AG10803 (cell line): Measurements from ENCODE around the gene OTOF.

Experiments used
- DNase-seq: peaks from one replicate; pipeline ENCODE4 v3.0.0; 2010; ENCODE audit warnings: low read depth
- H3K4me3 ChIP-seq: 2 replicates; pipeline ENCODE4 v1.5.1; 2011; ENCODE audit warnings: mild to moderate bottlenecking, low read length, control low read depth
- TF ChIP-seq, protein P1 (sequence below): conservative IDR thresholded peaks from 2 replicates; pipeline ENCODE4 v1.5.1; 2011; ENCODE audit warnings: mild to moderate bottlenecking, low read length, control low read depth, inconsistent platforms

Gene OTOF

GRCh38 chr2:26450031-26450635, 27.8 kb downstream of the OTOF start:
- TF ChIP-seq, protein P1, sequence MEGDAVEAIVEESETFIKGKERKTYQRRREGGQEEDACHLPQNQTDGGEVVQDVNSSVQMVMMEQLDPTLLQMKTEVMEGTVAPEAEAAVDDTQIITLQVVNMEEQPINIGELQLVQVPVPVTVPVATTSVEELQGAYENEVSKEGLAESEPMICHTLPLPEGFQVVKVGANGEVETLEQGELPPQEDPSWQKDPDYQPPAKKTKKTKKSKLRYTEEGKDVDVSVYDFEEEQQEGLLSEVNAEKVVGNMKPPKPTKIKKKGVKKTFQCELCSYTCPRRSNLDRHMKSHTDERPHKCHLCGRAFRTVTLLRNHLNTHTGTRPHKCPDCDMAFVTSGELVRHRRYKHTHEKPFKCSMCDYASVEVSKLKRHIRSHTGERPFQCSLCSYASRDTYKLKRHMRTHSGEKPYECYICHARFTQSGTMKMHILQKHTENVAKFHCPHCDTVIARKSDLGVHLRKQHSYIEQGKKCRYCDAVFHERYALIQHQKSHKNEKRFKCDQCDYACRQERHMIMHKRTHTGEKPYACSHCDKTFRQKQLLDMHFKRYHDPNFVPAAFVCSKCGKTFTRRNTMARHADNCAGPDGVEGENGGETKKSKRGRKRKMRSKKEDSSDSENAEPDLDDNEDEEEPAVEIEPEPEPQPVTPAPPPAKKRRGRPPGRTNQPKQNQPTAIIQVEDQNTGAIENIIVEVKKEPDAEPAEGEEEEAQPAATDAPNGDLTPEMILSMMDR: no peak
- DNase-seq: no peak
- H3K4me3 ChIP-seq: no peak overlapping the region

DNA sequence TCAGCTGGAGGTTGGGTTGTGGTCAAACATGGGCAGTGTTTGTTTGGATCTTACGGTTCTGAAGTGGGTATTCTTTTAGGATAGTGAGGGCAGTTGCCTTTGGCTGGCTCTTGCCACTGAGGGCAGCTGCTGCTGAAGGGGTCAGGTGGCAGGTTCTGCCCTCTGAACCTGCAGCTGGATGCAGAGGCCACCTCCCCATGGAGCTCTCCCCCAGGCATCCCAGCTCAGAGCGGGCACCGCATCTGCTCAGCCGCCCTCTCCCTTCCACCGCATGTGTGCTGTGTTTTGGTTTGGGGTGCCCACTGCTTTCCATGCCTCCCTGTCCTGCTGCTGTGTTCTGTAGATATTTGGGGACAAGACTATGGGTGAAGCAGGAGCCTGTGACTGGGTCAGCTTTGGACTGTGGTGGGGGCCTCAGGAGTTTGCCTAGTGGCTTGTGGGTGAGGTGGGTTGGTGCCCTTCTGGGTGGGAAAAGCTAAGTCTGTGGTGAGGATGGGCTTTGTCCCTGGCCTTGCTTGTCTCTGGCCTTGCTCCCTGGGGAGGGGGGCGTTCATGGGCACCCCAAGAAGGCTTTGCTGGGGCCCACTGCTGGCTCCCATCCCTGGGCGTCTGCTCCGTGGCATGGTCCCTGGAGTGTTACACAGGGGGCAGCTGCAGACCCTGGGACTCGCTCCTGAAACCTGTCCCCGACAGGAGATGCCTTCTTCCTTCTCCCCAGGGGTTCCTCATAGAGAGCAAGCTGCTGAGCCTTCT, 28.5 kb downstream of the OTOF start:
- H3K4me3 ChIP-seq: no peak overlapping the region
- TF ChIP-seq, protein P1: no peak
- no peak for DNase-seq

DNA sequence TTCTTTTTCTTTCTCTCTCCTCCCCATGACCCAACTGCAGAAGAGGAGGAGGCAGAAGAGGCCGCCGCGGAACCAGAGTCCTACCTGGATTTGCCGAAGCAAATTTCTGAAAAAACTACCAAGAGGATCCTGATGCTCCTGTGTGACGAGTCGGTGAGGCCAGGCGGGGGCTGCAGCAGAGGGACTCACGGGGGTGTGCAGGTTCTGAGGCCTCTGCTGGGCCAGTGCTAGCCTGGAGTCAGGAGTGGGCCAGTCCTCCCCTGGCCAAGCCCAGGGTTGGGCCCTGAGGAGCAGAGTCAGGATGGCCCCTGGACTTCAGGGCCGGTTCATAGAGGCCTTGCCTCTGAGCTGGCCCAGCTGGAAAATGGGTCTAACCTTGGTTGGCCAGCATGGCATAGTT, 29.3 kb downstream of the OTOF start:
- no peak overlapping the region for H3K4me3 ChIP-seq
- no peak for DNase-seq
- TF ChIP-seq, protein P1: no peak

GRCh38 chr2:26444236-26444635, 33.7 kb downstream of the OTOF start:
- no peak for DNase-seq
- TF ChIP-seq, protein P1: no peak
- no peak overlapping the region for H3K4me3 ChIP-seq

GRCh38 chr2:26442707-26443106, 35.2 kb downstream of the OTOF start:
- TF ChIP-seq, protein P1: no peak
- no peak overlapping the region for H3K4me3 ChIP-seq
- no peak for DNase-seq

DNA sequence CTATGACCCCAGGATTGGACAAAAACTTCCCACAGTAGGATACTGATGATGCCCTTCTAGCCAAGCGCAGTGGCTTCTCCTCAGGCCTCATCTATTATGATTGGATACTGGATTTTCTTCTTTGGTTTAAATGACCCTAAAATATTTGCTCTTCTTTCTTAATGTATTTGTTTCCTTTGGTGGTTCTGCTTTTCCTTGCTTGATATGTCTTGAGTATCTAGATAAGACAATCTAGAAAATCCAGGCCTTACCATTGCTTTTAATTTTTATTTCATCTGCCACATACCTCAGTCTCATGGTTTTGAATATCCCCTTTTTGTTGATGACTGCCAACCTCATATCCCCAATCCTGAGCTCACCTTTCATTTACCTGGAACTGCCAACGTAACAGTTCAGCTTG, 35.6 kb downstream of the OTOF start:
- TF ChIP-seq, protein P1: no peak

GRCh38 chr2:26438926-26439325, 39.0 kb downstream of the OTOF start:
- TF ChIP-seq, protein P1: no peak
- DNase-seq: peak; percentile 40
- no peak overlapping the region for H3K4me3 ChIP-seq

More for the DNA sequence above, 35.6 kb downstream of the OTOF start:
- no peak for DNase-seq
- no peak overlapping the region for H3K4me3 ChIP-seq
